IPS-15b (cell line): ENCODE measurements around the gene GSTT2.
"Not testable (repeated sequence)": the region's sequence is repeated elsewhere in the genome, so short reads cannot be mapped to it uniquely, and the experiment has no call there.

ENCODE experiments used
- H3K27me3 ChIP-seq: one replicate; pipeline ENCODE4 v1.6.1; 2013; ENCODE audit warnings: low read length; ENCODE audit not compliant: control insufficient read depth, insufficient read depth
- H3K36me3 ChIP-seq: one replicate; pipeline ENCODE4 v1.6.1; 2013; ENCODE audit warnings: low read length; ENCODE audit not compliant: control insufficient read depth, insufficient read depth
- H3K4me1 ChIP-seq: one replicate; pipeline ENCODE4 v1.6.1; 2013; ENCODE audit warnings: mild to moderate bottlenecking, low read length; ENCODE audit not compliant: control insufficient read depth, insufficient read depth
- H3K4me3 ChIP-seq: one replicate; pipeline ENCODE4 v1.5.1; 2013; ENCODE audit warnings: low read depth, low read length
- H3K9ac ChIP-seq: one replicate; pipeline ENCODE4 v1.6.1; 2013; ENCODE audit warnings: low read depth, mild to moderate bottlenecking, low read length
- H3K9me3 ChIP-seq: one replicate; pipeline ENCODE4 v1.6.1; 2013; ENCODE audit warnings: mild to moderate bottlenecking, low read length; ENCODE audit not compliant: control insufficient read depth, insufficient read depth

GSTT2 gene

DNA sequence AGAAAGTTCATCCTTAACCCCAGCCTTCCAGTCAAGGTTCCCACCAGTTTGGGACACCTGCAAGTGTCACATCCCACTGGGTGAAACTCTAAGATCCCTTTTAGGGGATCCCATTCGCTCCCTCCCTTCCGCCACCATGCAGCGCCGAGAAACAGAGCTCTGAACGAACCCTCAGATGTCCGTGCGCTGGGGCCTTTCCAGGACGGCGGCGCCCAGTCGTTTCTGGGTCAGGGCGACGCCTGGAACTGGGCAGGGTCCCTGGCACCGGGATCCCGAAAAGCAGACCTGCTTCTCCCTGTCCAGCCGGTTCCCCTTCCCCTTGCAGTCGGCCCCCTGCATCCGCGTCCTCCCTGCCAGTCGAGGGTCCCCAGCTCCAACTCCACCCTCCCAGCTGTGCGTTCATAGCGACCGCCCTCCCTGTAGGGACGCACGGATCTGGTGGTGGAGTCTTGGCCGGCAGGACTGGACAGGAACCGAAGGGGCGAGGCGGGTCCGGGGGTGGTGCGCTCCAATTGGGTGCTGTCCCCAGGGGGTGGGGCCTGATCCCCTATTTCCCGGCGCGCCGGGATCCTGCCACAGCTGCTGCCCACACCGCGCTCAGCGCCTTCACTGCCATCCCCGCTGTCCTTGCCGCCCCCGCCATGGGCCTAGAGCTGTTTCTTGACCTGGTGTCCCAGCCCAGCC, at the start of gene GSTT2:
TSS of gene GSTT2 (plus strand) at position 578 of the 684 bp plus-strand sequence.
- not testable (repeated sequence) for H3K36me3 ChIP-seq, H3K9me3 ChIP-seq, H3K27me3 ChIP-seq, H3K4me1 ChIP-seq, H3K4me3 ChIP-seq, H3K9ac ChIP-seq

DNA sequence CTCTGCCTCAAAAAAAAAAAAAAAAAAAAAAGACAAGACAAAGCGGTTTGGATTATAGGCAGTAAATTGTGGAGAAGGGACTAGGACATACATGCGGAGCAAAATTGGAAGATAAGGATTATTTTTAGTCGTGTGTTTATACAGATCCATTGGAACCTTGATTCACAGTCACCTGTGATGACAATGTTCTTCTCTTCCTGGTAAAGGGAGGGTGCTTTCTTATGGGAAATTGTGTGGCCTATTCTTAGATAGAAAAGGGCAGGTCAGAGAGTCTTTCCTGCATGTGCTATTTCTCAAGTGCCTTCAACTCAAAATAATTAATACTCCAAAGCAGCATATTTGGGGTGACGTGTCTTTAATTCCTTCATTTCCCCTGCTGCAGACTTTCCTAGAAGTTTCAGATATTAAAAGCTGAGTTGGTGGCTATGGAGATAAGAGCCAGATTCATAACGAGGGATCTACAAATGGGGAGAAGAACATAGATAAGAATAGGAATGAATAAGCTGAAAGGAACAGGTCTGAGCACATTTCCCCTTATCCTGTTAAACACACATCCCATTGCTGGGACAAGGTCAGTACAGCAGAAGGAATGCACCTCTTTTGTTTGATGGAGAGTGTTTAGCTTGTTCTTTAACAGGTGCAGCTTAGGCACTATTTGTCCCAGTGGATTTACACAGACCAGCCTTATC, 41.5 kb upstream of the GSTT2 start:
- Histone ChIP-seq H3K4me3 (no peak overlapping the region), H3K4me1 (no peaks in the 10 kb centered on the region), H3K9me3 (no peaks in the 10 kb centered on the region), H3K27me3 (no peaks in the 10 kb centered on the region), H3K9ac (no peak overlapping the region), H3K36me3 (no peaks in the 10 kb centered on the region)

DNA sequence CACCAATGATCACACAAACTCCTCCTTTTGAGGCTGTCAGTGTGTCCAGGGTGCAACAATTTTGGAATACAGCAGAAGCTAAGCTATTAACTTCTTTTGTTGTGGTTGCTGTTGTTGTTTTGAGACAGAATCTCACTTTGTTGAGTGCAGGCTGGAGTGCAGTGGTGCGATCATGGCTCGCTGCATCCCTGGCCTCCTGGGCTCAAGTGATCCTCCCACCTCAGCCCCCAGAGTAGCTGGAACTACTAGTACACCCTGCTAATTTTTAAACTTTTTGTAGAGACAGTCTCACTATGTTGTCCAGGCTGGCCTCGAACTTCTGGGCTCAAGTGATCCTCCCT, 40.9 kb upstream of the GSTT2 start:
- no peak overlapping the region for H3K4me3 ChIP-seq
- H3K9ac ChIP-seq, result no peak overlapping the region
- H3K4me1 ChIP-seq, result no peaks in the 10 kb centered on the region
- H3K27me3 ChIP-seq, result no peaks in the 10 kb centered on the region
- H3K9me3 ChIP-seq, result no peaks in the 10 kb centered on the region
- H3K36me3 ChIP-seq, result no peaks in the 10 kb centered on the region

DNA sequence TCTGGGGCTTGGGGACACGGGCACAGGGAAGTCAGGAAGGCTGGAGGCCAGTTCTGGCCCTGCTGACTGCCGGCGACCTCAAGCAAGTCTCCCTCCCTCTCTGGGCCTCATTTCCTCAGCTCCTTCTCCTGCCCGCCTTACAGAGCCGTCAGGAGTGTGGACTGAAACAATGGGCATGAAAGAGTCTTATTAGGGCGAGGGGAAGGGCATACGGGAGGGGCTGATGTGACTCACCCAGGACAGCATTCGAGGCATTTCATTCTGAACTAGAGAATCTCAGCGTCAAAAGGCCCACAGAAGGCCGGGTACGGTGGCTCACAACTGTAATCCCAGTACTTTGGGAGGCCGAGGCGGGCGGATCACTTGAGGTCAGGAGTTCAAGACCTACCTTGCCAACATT, 39.8 kb upstream of the GSTT2 start:
- H3K4me3 ChIP-seq, H3K4me1 ChIP-seq, H3K9me3 ChIP-seq, H3K27me3 ChIP-seq, H3K36me3 ChIP-seq, H3K9ac ChIP-seq: not testable (repeated sequence)

DNA sequence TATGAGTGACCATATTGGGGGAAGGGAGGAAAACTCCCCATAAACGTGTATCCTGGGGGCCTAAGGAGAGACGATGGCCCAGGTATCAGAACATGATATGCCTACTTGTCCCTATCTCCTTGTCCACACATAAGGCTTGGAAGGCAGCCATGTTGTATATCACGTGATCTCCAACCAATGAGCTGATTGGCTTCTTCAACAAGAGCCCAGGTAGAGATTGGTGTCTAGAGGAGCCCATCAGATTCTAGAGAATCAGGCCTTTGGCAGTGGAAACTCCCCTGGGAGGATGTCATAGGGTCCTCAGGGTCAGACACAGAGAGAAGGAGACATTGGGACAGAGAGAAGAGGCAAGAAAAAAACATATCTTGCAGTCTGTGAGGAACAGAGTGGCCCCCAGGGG, 32.5 kb upstream of the GSTT2 start:
- not testable (repeated sequence) for H3K4me1 ChIP-seq, H3K36me3 ChIP-seq, H3K9me3 ChIP-seq, H3K27me3 ChIP-seq, H3K4me3 ChIP-seq, H3K9ac ChIP-seq

DNA sequence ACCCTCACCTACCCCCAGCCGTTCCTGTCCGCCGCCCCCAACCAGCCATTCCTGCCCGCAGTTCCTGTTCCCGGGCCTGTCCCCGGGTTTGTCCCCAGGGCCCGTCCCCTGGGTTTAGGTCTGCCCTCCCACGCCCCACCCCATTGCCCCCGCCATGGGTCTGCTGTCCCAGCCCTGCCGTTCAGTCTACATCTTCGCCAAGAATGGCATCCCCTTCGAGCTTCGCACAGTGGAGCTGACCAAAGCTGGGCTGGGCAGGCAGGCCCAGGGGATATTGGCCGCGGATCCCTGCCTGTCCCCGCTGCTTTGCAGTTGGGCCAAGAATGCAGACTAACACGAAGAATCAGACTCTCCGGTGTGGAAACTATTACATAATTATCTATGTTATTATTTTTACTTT, 30.2 kb upstream of the GSTT2 start:
- H3K4me3 ChIP-seq, H3K36me3 ChIP-seq, H3K27me3 ChIP-seq, H3K9me3 ChIP-seq, H3K4me1 ChIP-seq, H3K9ac ChIP-seq: not testable (repeated sequence)

DNA sequence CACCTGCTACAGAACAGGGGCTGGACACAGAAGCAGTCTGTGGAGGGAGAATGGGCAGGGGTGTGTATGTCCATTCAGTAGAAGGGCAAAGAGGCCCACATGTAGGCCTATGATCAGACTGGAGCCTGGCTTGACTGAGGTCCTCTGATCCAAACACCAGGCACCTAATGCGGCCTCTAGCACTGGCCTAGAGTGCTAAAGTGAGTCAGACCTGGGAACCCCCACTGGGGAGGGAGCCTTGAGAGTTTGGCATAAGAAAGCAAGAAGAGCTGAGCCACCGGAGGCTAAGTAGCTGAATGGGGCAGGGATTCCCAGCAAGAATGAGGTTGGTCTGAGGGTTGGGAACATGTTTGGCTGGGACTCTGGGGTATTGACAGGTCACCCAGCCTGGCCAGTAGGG, 28.6 kb upstream of the GSTT2 start:
- H3K27me3 ChIP-seq, H3K9ac ChIP-seq, H3K36me3 ChIP-seq, H3K4me1 ChIP-seq, H3K4me3 ChIP-seq, H3K9me3 ChIP-seq: not testable (repeated sequence)

DNA sequence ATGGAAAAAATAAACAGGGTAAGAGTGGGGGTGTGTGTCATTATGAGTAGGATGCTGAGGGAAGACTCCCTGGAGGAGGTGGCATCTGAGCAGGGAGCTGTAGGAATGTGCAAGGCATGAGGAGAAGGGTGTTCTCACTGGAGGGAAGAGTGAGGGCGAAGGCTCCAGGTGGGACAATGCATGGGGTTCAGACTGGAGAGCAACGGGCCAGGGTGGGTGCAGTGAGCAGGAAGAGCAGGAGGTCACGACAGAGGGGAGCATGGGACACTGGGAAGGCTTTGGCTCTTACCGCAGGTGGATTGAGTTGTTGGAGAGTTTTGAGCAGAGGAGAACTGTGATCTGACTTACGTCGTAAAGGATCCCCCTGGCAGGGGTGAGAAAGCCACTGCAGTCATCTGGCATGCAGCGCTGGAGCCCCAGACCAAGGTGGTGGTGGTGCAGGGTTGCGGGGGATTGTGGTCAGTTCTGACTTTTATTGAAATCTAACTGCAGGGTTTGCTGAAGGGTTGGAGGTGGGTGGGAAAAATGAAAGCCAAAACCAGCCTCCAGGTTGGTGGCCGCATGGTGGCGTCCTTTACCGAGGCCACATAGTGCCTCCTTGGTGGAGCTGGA, 27.0 kb upstream of the GSTT2 start:
- H3K9ac ChIP-seq, H3K4me1 ChIP-seq, H3K9me3 ChIP-seq, H3K27me3 ChIP-seq, H3K36me3 ChIP-seq, H3K4me3 ChIP-seq: not testable (repeated sequence)

DNA sequence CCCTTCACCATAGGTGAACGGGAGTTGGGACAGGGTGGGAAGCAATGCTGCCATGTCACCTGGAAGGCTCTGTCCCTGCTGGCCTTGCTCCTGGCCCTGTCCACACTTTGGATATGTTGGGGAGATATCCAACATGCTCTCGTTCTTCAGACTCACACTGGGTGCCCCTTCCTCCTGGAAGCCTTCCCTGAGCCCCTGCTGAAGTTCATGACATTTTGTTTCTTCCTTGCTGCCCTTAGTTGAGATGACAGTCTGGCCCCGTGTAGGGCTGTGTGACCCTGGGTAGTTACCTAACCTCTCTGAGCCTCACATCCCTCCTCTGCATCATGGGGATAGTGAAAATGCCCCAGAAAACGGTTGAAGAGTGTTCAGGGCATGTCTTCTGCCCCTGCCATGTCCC, 26.4 kb upstream of the GSTT2 start:
- not testable (repeated sequence) for H3K4me1 ChIP-seq, H3K9ac ChIP-seq, H3K36me3 ChIP-seq, H3K9me3 ChIP-seq, H3K27me3 ChIP-seq, H3K4me3 ChIP-seq

DNA sequence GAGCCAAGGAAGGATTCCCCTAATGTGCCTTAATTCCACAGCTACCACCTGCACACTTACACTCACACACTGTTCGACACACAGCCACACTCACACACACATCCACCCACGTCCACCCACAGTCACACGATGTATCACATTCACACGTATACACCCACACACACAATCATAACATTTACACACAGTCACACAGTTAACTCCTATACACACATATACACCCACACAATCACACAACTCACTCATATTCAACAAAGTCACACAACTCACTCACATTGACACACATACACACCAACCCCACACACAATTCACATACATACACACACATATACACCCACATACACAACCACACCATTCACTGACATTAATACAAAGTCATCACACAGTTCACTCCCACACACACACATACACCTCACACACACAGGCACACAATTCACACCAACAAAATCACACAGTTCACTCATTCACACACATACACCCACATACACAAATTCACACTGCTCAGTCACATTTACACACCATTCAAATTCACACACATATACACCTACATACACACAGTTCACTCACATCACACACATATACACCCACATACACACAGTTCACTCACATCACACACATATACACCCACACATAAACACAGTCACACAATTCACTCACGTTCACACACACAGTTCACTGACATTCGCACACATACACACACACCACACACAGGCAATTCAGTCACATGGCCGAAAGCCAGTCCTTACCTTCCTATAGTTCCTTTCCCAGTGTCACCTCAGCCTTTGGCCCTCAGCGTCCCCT, 25.5 kb upstream of the GSTT2 start:
- not testable (repeated sequence) for H3K27me3 ChIP-seq, H3K9ac ChIP-seq, H3K4me1 ChIP-seq, H3K36me3 ChIP-seq, H3K9me3 ChIP-seq
- H3K4me3 ChIP-seq, result peak overlapping the region; percentile 33

DNA sequence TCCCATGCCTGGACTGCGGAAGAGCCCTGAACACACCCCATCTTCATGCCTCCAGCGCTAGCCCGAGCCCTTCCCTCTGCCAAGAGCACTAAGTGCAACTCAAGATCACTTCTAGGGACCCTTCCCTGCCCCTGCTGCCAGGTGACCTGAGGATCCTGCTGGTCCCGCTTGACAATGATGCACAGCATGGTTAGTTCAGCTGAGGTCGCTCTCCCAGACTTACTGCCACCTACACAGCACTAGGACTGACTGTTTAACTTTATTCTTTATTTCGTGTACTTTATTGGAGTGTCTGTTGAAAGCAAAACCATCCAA, 25.0 kb upstream of the GSTT2 start:
- not testable (repeated sequence) for H3K36me3 ChIP-seq, H3K27me3 ChIP-seq, H3K9me3 ChIP-seq, H3K4me1 ChIP-seq, H3K9ac ChIP-seq
- peak overlapping the region; percentile 33 for H3K4me3 ChIP-seq

DNA sequence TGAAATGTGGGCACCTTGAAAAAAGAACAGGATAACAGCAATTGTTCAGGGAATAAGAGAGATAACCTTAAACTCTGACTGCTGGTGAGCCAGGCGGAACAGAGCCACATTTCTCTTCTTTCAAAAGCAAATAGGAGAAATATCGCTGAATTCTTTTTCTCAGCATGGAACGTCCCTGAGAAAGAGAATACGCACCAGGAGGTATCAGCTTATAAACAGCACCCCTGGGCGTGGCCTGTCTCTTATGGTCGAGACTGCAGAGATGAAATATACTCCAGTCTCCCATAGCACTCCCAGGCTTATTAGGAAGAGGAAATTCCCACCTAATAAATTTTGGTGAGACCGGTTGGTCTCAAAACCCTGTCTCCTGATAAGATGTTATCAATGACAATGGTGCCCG, 24.0 kb upstream of the GSTT2 start:
- H3K27me3 ChIP-seq, H3K9me3 ChIP-seq, H3K4me1 ChIP-seq, H3K9ac ChIP-seq, H3K36me3 ChIP-seq, H3K4me3 ChIP-seq: not testable (repeated sequence)
